Fibroblast of lung (primary cell): ENCODE measurements around the gene ATG12.
"Not testable (repeated sequence)": the region's sequence is repeated elsewhere in the genome, so short reads cannot be mapped to it uniquely, and the experiment has no call there.

Experiments
- CTCF ChIP-seq, 2 donors: IDR thresholded peaks in 1 of 2; conservative IDR thresholded peaks in 1 of 2; 1 replicate in 1 of 2; 2 replicates in 1 of 2; pipeline ENCODE4 v1.5.1; 2011 to 2012; ENCODE audit warnings: low read length in 2 of 2, control low read depth in 1 of 2, inconsistent platforms in 1 of 2, low read depth in 1 of 2, mild to moderate bottlenecking in 1 of 2
- EZH2 ChIP-seq: IDR thresholded peaks from 2 replicates; pipeline ENCODE4 v1.5.1; 2012; ENCODE audit warnings: low read length, control low read depth, mild to moderate bottlenecking; ENCODE audit errors: missing control alignments

GRCh38 chr5:115808066-115808465 is 33.3 kb downstream of the ATG12 start:
- not testable (repeated sequence) for TF ChIP-seq CTCF (conservative IDR thresholded peaks at IDR 0.05 in 1 of 2, IDR thresholded peaks at IDR 0.05 in 1 of 2; ENCODE audit: low read depth in 1 of 2, low read length in 2 of 2); EZH2
